NCI-H2227 treated with DMSO at 0.1 percent for 48 hours (cell line): ENCODE measurements around the gene IL33.

Source experiments
- DNase-seq: peaks from one replicate; lab custom pipeline; 2025; lab: John Stamatoyannopoulos, UW

The IL33 gene

GRCh38 chr9:6218099-6218502, 2.5 kb downstream of the IL33 start:
- no peak for DNase-seq

DNA sequence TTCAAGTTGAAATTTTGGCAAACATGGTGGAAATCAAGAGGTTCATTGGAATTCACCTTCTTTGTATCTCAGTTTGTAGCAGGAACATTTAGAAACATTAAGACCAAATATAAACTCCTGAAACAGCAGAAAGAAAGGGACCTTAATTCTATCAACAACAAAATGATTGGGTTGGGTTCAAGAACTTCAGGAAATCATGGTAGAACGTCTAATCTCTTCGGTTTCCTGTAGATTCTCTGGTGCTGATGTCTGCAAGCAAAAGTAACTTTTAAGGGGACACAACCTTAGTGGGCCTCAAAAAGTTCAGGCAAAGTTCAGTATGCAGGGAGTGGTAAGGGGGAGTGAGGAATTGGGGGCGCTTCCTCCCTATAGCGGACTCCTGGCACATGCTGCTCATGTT, 3.4 kb downstream of the IL33 start:
- DNase-seq = no peak

- no peak for DNase-seq
These were observed 4.4 kb downstream of the IL33 start for GRCh38 chr9:6219981-6220380.

GRCh38 chr9:6224393-6225154, 9.0 kb downstream of the IL33 start:
- DNase-seq = no peak

DNA sequence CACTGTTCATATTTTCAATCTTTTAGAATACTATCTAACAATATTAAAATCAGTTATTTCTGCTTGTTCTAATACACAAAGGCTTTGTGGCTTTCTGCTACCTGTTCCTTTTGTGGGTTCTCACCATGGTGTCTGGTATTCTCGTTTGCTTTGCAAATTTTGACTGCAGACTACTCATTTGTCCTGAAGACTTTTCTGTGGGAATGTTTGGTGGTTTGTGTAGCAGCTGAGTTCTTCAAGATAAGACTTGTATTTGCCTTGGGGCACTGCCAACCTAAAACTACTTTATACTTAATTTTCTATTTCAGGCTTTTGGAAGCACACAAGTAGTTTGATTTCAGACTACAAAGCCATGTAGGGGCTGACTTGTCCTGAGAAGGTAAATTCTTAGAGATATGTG, 11.1 kb downstream of the IL33 start:
- DNase-seq = no peak

DNA sequence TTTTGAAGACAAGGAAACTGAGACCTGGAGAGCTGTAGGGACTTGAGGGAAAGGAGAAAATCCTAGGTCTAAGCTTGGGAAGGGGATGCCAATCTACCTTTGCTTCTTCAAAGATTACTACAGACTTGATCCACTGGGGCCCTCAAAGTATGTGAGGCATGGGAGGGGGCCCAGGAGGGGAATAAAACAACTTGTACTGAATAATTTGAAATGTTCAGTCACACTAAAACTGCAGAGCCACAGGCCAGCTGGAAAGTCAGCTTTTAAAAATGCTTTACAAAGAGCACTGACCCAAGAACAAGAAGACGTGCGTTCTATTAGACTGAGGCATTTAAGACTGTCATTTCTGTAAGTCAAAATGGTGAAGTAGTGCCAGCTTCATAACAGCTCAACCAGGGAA, 13.6 kb downstream of the IL33 start:
- DNase-seq = no peak

GRCh38 chr9:6229619-6230018, 14.0 kb downstream of the IL33 start:
- DNase-seq = peak; percentile 2

GRCh38 chr9:6230037-6230780, 14.6 kb downstream of the IL33 start:
- DNase-seq = no peak

GRCh38 chr9:6232336-6232945, 16.8 kb downstream of the IL33 start:
- no peak for DNase-seq

DNA sequence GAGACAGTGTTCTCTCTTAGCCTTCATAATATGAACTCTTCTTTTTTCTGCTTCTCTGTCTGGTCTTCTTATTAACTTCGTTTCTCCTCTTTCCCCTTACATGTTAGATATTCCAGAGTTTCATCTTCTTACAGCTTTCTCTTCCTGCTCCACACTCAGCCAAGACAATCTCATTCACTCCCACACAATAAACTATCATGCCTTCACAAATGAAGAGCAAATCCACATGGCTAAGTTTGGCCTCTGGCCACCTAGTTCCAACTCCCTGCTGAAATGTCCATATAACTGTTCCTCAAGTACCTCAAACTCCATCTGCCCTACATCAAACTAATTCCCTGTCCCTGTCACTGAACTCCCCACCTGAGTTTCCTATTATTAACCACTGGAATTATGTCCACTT, 18.4 kb downstream of the IL33 start:
- no peak for DNase-seq

DNA sequence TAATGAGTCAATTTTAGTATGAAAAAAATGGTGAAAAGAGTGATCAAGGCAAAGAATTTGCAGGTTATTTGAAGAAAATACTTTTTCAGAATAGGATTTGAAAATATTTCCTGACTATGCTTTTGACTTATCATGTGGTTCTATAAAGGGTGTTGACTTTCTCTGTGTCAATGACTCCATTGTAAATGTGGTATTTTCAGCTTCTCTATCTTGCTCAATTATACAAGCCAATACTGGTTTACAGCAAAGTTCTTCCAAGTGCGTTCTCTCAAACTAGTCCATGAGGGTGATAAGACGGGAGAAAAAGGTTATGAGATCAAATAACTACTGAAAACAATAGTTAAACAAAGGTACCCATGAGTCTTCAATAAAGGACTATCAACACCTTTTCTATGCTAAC, 21.7 kb downstream of the IL33 start:
- no peak for DNase-seq

GRCh38 chr9:6239048-6239461, 23.4 kb downstream of the IL33 start:
- no peak for DNase-seq

GRCh38 chr9:6239694-6240093, 24.1 kb downstream of the IL33 start:
- DNase-seq = no peak

GRCh38 chr9:6243746-6244145, 28.1 kb downstream of the IL33 start:
- DNase-seq = no peak

- DNase-seq = no peak
These were observed 31.7 kb downstream of the IL33 start for GRCh38 chr9:6247266-6247665.

GRCh38 chr9:6268826-6269397, 53.3 kb downstream of the IL33 start:
- no peak for DNase-seq

GRCh38 chr9:6270896-6271295, 55.3 kb downstream of the IL33 start:
- no peak for DNase-seq

- no peak for DNase-seq
These were observed 56.1 kb downstream of the IL33 start for GRCh38 chr9:6271508-6272228.

DNA sequence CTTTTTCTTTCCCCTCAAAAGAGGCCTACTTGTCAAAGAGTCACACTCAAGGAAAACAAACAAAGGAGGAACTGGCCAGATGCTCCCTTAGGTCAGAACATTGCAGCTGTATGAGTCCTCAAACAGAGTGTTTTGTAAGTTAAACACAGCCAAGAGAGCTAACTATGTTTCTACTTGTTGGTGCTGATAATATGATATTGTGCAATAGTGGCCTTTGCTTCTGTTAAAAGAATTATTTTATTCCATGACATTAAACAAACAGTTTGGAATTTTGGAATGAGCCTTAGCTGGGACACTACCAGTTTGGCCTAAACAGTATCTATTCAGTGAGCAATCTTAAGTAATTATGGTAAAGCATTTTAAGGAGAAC, 56.6 kb downstream of the IL33 start:
- no peak for DNase-seq

DNA sequence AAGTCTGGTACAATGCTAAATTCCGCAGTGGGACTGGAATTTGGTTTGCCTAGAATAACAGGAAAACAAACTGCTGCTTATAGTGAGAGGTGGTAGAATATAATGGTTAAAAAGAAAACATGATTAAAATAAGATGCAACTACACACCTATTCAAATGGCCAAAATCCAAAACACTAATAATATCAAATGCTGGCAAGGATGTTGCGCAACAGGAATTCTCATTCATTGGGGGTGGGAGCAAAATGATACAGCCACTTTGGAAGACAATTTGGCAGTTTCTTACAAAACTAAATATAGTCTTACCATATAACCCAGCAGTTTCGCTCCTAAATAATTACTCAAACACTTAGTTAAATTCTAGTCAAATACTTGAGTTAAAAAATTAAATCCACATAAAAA, 61.8 kb downstream of the IL33 start:
- no peak for DNase-seq

DNA sequence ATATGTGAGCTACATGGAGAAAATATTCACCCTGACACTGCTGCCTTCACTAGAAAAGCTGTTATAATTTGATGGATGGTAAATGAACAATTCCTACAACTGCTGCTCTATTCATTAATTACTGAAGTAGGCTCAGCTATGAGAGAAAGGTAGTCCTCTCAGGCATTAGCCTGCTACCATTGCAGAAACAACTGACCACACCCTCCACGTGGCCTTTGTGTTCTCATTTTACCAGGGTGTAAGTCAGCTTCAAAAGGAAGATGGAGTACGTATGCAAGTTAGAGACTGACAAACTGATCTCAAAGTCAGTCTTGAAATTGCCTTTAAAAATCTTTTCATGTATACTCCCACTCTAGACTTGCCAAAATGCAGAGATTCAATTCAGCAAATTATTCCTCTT, 86.3 kb downstream of the IL33 start:
- no peak for DNase-seq

DNA sequence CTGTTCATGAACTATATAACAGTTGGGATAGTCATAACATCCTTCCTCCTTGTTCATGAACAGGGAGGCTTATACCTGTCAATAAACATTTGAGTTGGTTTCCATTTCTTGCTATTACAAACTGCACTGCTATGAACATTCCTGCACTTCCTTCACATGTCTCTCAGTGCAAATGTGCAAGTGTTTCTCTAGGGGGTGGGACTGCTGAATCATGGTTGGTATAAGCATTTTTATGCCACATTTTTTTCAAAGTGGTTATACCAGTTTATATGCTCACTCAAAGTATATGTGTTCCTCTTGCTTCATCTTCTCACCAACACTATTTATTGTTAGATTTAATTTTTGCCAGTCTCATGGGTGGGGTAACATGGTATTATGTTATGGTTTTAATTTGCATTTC, 86.8 kb downstream of the IL33 start:
- no peak for DNase-seq
